Activated CD4-positive, alpha-beta T cell treated with anti-CD3 and anti-CD28 coated beads for 4 hours (primary cell): ENCODE measurements around the gene GUCY1A2.
"Not testable (repeated sequence)": the region's sequence is repeated elsewhere in the genome, so short reads cannot be mapped to it uniquely, and the experiment has no call there.

Source experiments
- DNase-seq, 2 donors: peaks; one replicate each; pipeline ENCODE4 v3.0.0-alpha.2; 2020

Gene GUCY1A2

GRCh38 chr11:107018219-107018901 lies at the start of gene GUCY1A2:
Gene GUCY1A2 (minus strand): TSS chr11:107018476. CDS start chr11:107018055, 421 bp downstream.
- DNase-seq: no peak

GRCh38 chr11:107054391-107054790 lies 36.1 kb upstream of the GUCY1A2 start:
- no peak for DNase-seq

- DNase-seq: not testable (repeated sequence)
These were observed 33.1 kb upstream of the GUCY1A2 start for GRCh38 chr11:107051332-107051731.

GRCh38 chr11:107050899-107051298 lies 32.6 kb upstream of the GUCY1A2 start:
- DNase-seq: not testable (repeated sequence)

- no peak for DNase-seq
These were observed 31.8 kb upstream of the GUCY1A2 start for GRCh38 chr11:107050121-107050520.

GRCh38 chr11:107044503-107044902 lies 26.2 kb upstream of the GUCY1A2 start:
- DNase-seq: no peak

GRCh38 chr11:107043242-107044006 lies 25.1 kb upstream of the GUCY1A2 start:
- no peak for DNase-seq

GRCh38 chr11:107042748-107043147 lies 24.5 kb upstream of the GUCY1A2 start:
- DNase-seq: no peak

GRCh38 chr11:107041088-107041444 lies 22.8 kb upstream of the GUCY1A2 start:
- no peak for DNase-seq

- DNase-seq: no peak
These were observed 22.3 kb upstream of the GUCY1A2 start for GRCh38 chr11:107040433-107041087.

GRCh38 chr11:107025673-107026072 lies 7.4 kb upstream of the GUCY1A2 start:
- no peak for DNase-seq

- DNase-seq: no peak
These were observed 2.3 kb upstream of the GUCY1A2 start for GRCh38 chr11:107020594-107020993.

- no peak for DNase-seq
These were observed 722 bp upstream of the GUCY1A2 start for GRCh38 chr11:107018902-107019493.

- DNase-seq: no peak
These were observed 650 bp downstream of the GUCY1A2 start for GRCh38 chr11:107017433-107018218.

GRCh38 chr11:107017104-107017432 lies 1.2 kb downstream of the GUCY1A2 start:
- no peak for DNase-seq

- no peak for DNase-seq
These were observed 3.4 kb downstream of the GUCY1A2 start for GRCh38 chr11:107014871-107015270.

- DNase-seq: no peak
These were observed 6.3 kb downstream of the GUCY1A2 start for GRCh38 chr11:107011977-107012376.

GRCh38 chr11:107009190-107009589 lies 9.1 kb downstream of the GUCY1A2 start:
- no peak for DNase-seq

- DNase-seq: no peak
These were observed 12.0 kb downstream of the GUCY1A2 start for GRCh38 chr11:107006076-107006833.

- DNase-seq: no peak
These were observed 19.1 kb downstream of the GUCY1A2 start for GRCh38 chr11:106999196-106999595.

- DNase-seq: no peak
These were observed 19.4 kb downstream of the GUCY1A2 start for GRCh38 chr11:106998916-106999188.
